GM21717 (cell line): ENCODE measurements around the gene CNTFR.

Source experiments
- ATAC-seq: cut with Tn5 transposase; IDR thresholded peaks from one replicate; pipeline ENCODE4 v1.9.1; 2021; ENCODE audit warnings: mild to moderate bottlenecking, moderate library complexity; ENCODE audit not compliant: unreplicated experiment

Gene CNTFR

GRCh38 chr9:34591248-34591916 is 1.9 kb upstream of the CNTFR start:
- ATAC-seq = no peak

- ATAC-seq = no peak
These were observed 1.1 kb upstream of the CNTFR start for GRCh38 chr9:34590381-34591247.

- ATAC-seq = no peak
These were observed 571 bp downstream of the CNTFR start for GRCh38 chr9:34588671-34589635.

- no peak for ATAC-seq
These were observed 2.3 kb downstream of the CNTFR start for GRCh38 chr9:34587271-34587670.

- no peak for ATAC-seq
These were observed 3.4 kb downstream of the CNTFR start for GRCh38 chr9:34585946-34586669.

GRCh38 chr9:34584970-34585369 is 4.6 kb downstream of the CNTFR start:
- no peak for ATAC-seq

- ATAC-seq = no peak
These were observed 6.7 kb downstream of the CNTFR start for GRCh38 chr9:34582787-34583186.

GRCh38 chr9:34581318-34581717 is 8.2 kb downstream of the CNTFR start:
- no peak for ATAC-seq

GRCh38 chr9:34580358-34580757 is 9.2 kb downstream of the CNTFR start:
- ATAC-seq = no peak

GRCh38 chr9:34579808-34580163 is 9.7 kb downstream of the CNTFR start:
- no peak for ATAC-seq

- no peak for ATAC-seq
These were observed 10.3 kb downstream of the CNTFR start for GRCh38 chr9:34579104-34579807.

- ATAC-seq = no peak
These were observed 11.1 kb downstream of the CNTFR start for GRCh38 chr9:34578241-34579103.

- no peak for ATAC-seq
These were observed 11.9 kb downstream of the CNTFR start for GRCh38 chr9:34577400-34578240.

- no peak for ATAC-seq
These were observed 12.7 kb downstream of the CNTFR start for GRCh38 chr9:34576597-34577399.

- no peak for ATAC-seq
These were observed 13.5 kb downstream of the CNTFR start for GRCh38 chr9:34575862-34576596.

GRCh38 chr9:34575241-34575640 is 14.3 kb downstream of the CNTFR start:
- no peak for ATAC-seq

- ATAC-seq = no peak
These were observed 15.0 kb downstream of the CNTFR start for GRCh38 chr9:34574571-34574970.
